ENCODE results near the gene PATJ. TPM values are rescaled to one million over a fixed set of nuclear protein-coding genes. Genes with fewer than 3 reads are reported as not detected.

Gene PATJ
- total RNA-seq, 1 experiment from 2014 or later: 47.3 TPM

DNA sequence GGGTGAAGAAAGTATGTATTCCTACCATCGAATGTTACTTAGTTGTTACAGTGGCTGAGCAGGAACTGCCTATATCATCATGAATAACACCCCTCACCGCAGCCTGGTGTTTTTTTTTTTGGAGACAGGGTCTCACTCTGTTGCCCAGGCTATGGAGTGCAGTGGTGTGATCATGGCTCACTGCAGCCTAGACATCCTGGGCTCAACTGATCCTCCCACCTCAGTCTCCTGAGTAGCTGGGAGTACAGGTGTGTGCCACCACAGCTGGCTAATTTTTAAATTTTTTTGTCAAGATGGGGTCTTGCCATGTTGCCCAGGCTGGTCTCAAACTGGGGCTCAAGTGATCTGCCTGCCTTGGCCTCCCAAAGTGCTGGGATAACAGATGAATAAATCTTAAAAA lies 7.3 kb downstream of the PATJ start:
- Histone ChIP-seq H3K23me2 (ENCODE audit: insufficient read length, low read depth, low read length, poor library complexity, severe bottlenecking) (no peaks in the 10 kb centered on the region), H4K20me1 (ENCODE audit: control insufficient read depth, insufficient read depth, insufficient read length) (no peaks in the 10 kb centered on the region), H3K9ac (ENCODE audit: extremely low read depth, insufficient read length, low read length) (no peak overlapping the region), H3K79me2 (ENCODE audit: insufficient read depth, low read length) (peaks cover 17% of the 10 kb centered on the region; the same call in 1 of the 2 replicates), H2BK120ac (ENCODE audit: low read depth, low read length, poor library complexity, severe bottlenecking) (no peak overlapping the region), H3K27ac (ENCODE audit: insufficient read length, low read depth, low read length) (no peak overlapping the region), H2BK15ac (ENCODE audit: low read depth, low read length) (no peak overlapping the region), H3K18ac (ENCODE audit: insufficient read length, low read depth, low read length) (no peak overlapping the region), H4K5ac (ENCODE audit: insufficient read length, low read depth, low read length) (no peak overlapping the region), H3K4me1 (ENCODE audit: insufficient read depth, low read length) (peaks cover 4% of the 10 kb centered on the region; the same call in 1 of the 2 replicates), H4K8ac (replicated peaks; ENCODE audit: insufficient read length, low read depth, low read length) (no peak overlapping the region), H4K91ac (ENCODE audit: insufficient read length, low read depth, low read length) (no peak overlapping the region), H2BK5ac (ENCODE audit: insufficient read length, low read length) (no peak overlapping the region), H2AFZ (ENCODE audit: low read length) (no peak overlapping the region), H2BK12ac (ENCODE audit: insufficient read length, low read depth, low read length) (no peak overlapping the region), H3K23ac (ENCODE audit: insufficient read length, low read depth, low read length) (no peak overlapping the region), H3K79me1 (ENCODE audit: insufficient read depth, low read depth, low read length, poor library complexity, severe bottlenecking) (peaks cover 2% of the 10 kb centered on the region), H3K4me2 (ENCODE audit: insufficient read depth, insufficient read length, low read length) (no peak overlapping the region), H3K27me3 (ENCODE audit: insufficient read depth, low read length) (no peaks in the 10 kb centered on the region), H3T11ph (ENCODE audit: low read length) (no peak overlapping the region), H3K14ac (ENCODE audit: insufficient read depth, low read length) (no peak overlapping the region), H2BK20ac (ENCODE audit: low read depth, low read length, poor library complexity, severe bottlenecking) (no peak overlapping the region), H3K56ac (ENCODE audit: insufficient read length, low read depth, low read length) (no peak overlapping the region), H3K4ac (ENCODE audit: low read depth, low read length) (no peak overlapping the region), H3K9me3 (ENCODE audit: control insufficient read depth, low read depth, low read length) (no peaks in the 10 kb centered on the region), H2AK5ac (ENCODE audit: insufficient read length, low read length) (no peak overlapping the region)
- Mint-ChIP-seq H3K4me3 (no peak overlapping the region), H3K27ac (no peak overlapping the region), H3K27me3 (ENCODE audit: low read depth) (no peaks in the 10 kb centered on the region), H3K9me3 (no peaks in the 10 kb centered on the region), H3K36me3 (ENCODE audit: insufficient read depth in 1 of 3, low read depth in 3 of 3) (peaks cover 0 to 8% (median 5%) of the 10 kb centered on the region in 3 experiments; a peak in 4 of 7 replicates), H3K4me1 (peaks cover 28 to 30% of the 10 kb centered on the region in 2 experiments)
- WGBS (ENCODE audit: extremely low coverage, insufficient read length, low lambda C conversion rate): no CpG with 5 or more reads among the region's 2 CpGs
- no peak for DNase-seq
- TF ChIP-seq, protein P1, sequence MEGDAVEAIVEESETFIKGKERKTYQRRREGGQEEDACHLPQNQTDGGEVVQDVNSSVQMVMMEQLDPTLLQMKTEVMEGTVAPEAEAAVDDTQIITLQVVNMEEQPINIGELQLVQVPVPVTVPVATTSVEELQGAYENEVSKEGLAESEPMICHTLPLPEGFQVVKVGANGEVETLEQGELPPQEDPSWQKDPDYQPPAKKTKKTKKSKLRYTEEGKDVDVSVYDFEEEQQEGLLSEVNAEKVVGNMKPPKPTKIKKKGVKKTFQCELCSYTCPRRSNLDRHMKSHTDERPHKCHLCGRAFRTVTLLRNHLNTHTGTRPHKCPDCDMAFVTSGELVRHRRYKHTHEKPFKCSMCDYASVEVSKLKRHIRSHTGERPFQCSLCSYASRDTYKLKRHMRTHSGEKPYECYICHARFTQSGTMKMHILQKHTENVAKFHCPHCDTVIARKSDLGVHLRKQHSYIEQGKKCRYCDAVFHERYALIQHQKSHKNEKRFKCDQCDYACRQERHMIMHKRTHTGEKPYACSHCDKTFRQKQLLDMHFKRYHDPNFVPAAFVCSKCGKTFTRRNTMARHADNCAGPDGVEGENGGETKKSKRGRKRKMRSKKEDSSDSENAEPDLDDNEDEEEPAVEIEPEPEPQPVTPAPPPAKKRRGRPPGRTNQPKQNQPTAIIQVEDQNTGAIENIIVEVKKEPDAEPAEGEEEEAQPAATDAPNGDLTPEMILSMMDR (conservative IDR thresholded peaks at IDR 0.05): no peak

Measured in H9 (cell line).